Fibroblast of the aortic adventitia (primary cell): ENCODE measurements around the gene CUBN. TPM values are rescaled to one million over a fixed set of nuclear protein-coding genes. Genes with fewer than 3 reads are reported as not detected.

Source experiments
- DNase-seq: peaks from one replicate; pipeline ENCODE4 v3.0.0-alpha.2; 2010; ENCODE audit warnings: low read depth
- H3K4me3 ChIP-seq: 2 replicates; pipeline ENCODE4 v1.5.1; 2011; ENCODE audit warnings: low read depth, mild to moderate bottlenecking, control low read depth, low read length, moderate library complexity
- total RNA-seq: library from RNA; depleted of rRNA; stranded (reverse); fragments of >200 nt; gene quantifications from 2 replicates; pipeline ENCODE4 v1.2.3, GENCODE V29; 2012; ENCODE audit warnings: low replicate concordance
- TF ChIP-seq, protein P1 (sequence below): IDR thresholded peaks from 2 replicates; pipeline ENCODE4 v1.5.1; 2011; ENCODE audit warnings: mild to moderate bottlenecking, low read length, control low read depth, inconsistent platforms; ENCODE audit not compliant: insufficient read depth

CUBN gene
- total RNA-seq, 1 donor = 4.2 TPM

DNA sequence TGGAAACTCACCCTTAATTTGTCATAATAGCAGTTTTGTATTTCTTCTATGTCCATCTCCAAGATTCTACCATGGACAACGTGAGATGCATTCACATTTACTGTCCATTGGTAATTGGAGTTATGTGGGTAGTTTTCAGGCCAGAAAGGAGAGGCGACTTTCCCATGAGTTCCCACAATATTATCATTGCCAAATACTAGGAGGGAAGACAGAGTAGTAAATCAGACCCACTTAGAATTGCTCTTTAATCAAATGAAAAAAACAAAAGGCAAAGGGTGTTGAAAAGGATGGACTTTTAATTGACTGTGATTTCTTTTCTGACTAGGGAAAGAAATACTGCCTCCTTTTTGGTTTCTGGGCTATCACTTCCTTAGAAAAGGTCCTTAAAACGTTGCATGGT lies 190.7 kb downstream of the CUBN start:
- no peak overlapping the region for H3K4me3 ChIP-seq
- TF ChIP-seq, protein P1, sequence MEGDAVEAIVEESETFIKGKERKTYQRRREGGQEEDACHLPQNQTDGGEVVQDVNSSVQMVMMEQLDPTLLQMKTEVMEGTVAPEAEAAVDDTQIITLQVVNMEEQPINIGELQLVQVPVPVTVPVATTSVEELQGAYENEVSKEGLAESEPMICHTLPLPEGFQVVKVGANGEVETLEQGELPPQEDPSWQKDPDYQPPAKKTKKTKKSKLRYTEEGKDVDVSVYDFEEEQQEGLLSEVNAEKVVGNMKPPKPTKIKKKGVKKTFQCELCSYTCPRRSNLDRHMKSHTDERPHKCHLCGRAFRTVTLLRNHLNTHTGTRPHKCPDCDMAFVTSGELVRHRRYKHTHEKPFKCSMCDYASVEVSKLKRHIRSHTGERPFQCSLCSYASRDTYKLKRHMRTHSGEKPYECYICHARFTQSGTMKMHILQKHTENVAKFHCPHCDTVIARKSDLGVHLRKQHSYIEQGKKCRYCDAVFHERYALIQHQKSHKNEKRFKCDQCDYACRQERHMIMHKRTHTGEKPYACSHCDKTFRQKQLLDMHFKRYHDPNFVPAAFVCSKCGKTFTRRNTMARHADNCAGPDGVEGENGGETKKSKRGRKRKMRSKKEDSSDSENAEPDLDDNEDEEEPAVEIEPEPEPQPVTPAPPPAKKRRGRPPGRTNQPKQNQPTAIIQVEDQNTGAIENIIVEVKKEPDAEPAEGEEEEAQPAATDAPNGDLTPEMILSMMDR = no peak
- DNase-seq = no peak

DNA sequence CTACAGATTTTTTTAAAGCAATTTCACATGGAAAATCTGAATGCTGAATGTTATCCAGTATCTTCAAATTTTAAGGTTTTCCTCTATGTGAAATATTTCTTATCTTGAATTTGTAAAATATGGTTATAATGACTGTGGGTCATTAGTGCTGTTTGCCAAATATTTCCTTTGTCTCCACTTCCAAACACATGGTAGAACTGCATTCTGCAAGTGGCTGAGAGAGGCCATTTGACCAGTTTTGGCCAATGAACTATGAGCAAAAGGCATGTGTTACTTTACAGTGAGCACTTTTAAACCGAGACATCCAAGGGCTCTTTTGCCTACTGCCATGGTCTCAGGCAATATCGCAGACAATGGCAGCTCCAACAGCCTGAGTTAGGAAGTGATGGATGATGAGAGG lies 195.2 kb downstream of the CUBN start:
- H3K4me3 ChIP-seq = no peak overlapping the region
- DNase-seq = no peak
- TF ChIP-seq, protein P1 = no peak

DNA sequence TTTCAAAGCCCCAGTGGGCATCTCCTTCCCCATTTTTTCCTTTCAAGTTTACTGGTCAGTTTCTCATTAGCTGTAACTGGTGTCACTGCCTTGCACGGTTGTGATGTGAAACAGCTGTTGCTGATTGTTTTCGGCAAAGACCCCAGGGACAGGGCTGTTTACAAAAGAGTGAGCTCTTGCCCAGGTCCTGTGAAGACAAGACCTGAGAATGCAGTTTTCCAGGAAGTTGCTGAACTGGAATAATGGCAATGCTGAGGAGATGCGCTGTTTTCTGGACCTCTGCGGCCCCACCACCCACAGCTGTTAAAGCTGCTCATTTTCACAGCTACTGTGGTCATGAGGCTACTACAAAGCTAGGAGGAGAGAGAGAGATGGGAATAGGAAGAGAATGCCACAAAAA lies 195.8 kb downstream of the CUBN start:
- H3K4me3 ChIP-seq = no peak overlapping the region
- TF ChIP-seq, protein P1 = no peak
- DNase-seq = no peak

DNA sequence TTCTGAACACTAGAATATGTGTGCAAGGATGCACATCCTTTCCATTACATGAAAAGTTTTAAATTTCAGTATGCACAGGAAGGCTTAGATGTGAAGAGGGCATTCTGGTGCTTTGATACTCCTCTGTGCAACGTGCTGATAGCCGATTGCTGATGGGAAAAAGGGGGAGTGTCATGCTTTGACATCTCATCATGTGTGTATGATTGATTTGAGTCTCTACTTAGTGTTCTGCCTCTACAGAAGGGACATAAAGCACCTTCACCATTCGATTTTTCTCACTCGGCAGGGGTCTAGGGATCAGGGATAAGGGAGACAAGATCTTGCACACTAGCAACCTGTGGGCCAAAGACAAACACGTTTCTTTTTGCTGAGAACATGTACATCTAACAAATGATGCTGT lies 197.7 kb downstream of the CUBN start:
- TF ChIP-seq, protein P1 = no peak
- no peak for DNase-seq
- H3K4me3 ChIP-seq = no peak overlapping the region

DNA sequence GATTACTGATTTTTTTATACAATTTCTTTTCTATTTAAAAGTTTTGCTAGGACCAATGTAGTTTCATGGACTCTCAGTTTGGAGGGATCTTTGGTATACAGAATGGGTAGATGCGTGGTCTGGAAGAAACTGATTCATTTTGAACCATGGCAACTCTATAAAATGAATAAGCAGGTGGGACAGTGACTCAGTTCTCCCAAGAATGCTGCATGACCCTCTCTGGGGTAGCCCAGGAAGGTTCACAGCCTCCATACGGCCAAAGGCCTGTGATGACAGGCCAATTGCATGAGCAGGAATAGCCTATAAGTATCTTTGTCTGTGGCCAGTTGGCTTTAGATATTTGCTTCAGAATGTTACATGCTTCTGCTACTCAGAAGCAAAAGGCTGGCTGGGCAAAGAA lies 199.1 kb downstream of the CUBN start:
- TF ChIP-seq, protein P1 = no peak
- DNase-seq = no peak
- H3K4me3 ChIP-seq = no peak overlapping the region

DNA sequence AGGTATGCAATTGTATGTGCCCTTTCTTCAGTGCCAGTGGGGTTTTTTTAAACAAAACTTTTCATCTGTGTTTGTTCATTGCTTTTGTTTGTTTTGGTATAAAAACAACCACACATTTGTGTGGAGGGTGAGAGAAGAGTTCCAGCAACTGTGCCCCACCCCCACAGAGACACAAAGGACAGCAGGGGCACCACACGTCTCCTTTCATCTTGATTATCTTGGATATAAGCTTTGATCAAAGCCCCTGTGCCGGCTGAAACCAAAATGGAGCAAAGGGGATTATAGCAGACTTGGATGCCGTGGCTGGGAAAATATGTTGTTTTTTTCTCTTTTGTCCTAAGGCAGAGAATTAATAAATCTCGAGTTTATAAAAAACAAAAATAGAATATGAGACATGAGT lies 200.5 kb downstream of the CUBN start:
- TF ChIP-seq, protein P1 = no peak
- DNase-seq = no peak
- H3K4me3 ChIP-seq = no peak overlapping the region

DNA sequence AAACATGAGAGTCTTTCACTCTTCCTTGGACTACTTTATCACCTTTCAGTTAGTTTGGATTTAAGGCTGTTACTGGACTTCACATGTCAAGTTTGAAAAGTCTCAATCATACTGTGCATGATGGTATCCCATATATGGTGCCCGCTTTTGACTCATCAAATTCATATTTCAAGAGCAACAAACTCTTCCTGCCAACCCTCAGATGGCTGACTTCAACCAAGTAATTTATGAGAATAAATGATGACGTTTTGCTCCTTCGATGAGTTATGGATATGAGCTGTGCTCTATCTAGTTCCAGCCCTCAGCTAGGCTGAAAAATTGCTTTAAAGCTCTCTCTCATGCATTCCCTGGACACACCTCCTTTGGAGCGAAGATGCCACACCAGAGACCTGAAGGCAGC lies 202.1 kb downstream of the CUBN start:
- no peak for DNase-seq
- no peak overlapping the region for H3K4me3 ChIP-seq
- TF ChIP-seq, protein P1 = no peak
